HL-60/S4 treated with phorbol 12-myristate 13-acetate at 8.2 ng/mL for 4 days and 3 days (cell line): Measurements from ENCODE around the gene TMEM144.

Source experiments
- in situ Hi-C: fragments of 300-500 bp; cut with MboI; formaldehyde crosslinking; loops from 2 replicates; pipeline ENCODE4 v1.15.0; 2022; ENCODE audit warnings: low sequenced_read_pairs

The TMEM144 gene

DNA sequence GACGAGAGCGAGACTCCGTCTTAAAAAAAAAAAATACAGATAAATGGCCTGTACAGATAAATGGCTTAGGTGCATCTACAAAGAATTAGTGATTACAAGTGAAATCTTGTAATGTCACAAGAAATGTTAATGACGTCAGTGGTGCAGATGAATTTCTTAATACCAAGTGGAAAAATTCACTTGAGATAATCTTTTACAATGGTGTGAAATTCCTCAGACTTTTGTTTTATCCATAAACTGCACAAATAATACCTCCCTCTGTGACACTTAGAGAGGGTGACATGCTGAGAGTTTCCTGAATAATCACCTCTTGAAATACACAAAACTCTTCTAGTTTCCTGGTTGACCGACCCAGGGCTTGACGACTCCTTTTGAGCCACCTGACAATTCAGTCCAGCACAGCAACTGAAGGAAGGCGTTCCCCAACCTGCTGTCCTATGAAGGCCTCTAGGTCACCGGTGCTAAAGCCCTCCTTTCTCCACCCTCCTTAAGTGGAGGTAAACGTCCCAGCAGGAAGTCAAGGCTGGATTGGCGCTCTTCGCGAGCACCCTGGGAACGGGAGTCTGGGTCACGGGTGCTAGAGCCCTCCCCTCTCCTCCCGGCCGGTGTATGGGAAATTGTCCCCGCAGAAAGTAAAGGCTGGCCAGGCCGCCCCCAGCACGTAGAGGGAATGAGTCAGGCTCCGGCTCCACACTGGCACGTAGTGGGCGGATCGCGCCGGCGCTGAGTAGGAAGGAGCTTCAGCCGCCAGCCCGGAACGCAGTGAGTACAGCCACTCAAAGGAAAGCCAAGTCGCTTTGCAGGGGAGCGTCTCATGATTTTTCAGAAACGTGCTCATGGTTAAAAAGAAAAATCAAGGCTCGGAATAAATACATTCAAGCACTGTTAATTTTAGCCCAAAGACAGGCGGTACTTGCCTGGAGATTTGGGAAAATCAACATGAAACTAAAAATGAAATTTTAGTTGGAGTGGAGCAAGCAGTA, at the start of gene TMEM144:
TSS of gene TMEM144 (plus strand) at position 662 of the 983 bp plus-strand sequence. CDS start 2,182 bp downstream, outside the sequence.
- in situ Hi-C loops, result no loop called here

GRCh38 chr4:158161551-158162354, 48.5 kb upstream of the TMEM144 start:
- in situ Hi-C loops, result no loop called here

GRCh38 chr4:158162631-158163030, 47.7 kb upstream of the TMEM144 start:
- in situ Hi-C loops, result no loop called here

DNA sequence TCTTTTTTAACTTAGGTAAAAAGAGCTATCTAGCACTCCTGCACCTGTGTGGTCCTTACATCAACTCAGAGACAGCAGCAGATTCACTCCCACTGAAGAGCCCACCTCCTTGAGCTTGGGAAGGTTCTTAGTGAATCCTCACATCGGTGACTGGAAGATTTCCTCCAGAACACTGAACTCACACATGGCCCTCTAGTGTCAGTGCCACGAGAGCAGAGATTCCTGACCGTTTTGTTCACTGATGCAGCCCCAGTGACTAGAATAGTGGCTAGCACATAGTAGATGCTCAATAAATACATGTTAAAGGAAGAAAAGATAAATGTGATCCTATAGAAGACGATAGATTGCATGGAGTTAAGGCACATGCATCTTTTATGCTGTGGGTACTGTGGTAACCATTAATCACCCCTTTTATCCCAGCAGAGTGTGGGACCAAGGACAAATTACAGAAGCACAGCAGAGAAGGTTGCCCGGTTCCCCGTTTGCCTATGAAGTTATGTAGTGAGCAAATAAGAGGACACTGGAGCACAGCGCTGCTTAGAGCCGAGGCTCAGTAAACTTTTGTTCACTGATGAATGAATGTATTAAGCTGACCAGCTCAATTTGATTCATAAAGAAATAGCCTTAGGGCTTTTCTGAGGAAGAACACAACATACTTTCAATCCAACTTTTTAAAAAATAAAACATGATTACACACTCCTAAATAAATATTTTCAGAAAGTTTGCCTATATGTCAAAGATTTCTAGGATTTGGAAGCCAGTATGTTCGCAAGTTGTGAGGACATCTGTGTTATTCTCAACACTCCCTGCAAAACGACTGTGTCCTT, 46.1 kb upstream of the TMEM144 start:
- in situ Hi-C loops, result no loop called here

DNA sequence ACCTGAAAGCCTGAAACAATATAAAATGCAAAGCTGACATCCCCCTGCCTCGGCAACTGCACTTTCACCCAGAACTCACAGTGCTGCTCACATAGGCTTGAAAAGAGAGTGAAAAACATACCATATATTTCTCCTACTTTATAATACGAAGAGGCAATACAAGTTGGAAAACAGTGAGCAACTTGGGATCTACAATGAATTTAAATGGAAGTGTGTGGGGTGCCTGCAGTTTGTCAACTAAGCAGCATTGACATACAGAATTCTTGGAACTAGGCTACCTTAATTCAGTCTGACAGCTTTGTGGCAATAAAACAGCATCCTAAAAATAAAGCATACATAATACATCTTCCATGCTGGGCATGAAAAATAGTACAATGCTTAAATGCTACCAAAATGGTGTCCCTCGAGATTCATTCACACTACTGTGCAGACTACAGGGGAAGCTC, 45.5 kb upstream of the TMEM144 start:
- in situ Hi-C loops, result no loop called here

DNA sequence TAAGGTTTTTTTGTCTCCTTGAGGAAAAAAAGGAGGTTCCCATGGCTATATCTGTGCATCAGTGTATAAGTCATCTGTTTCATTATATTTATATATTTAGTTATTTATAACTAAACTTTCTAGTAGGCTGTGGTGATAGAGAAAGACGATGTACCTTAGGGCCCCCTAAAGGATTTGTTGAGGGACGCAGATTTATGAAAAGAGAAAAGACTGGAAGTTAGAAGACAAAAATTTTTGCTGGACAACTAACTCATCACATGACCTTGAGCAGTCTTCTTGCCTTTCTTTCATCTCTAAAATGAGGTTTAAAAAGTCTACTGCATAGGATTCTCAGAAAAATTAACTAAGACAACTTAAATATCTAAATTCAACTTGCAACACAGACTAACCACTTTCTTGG, 43.6 kb upstream of the TMEM144 start:
- in situ Hi-C loops, result no loop called here

DNA sequence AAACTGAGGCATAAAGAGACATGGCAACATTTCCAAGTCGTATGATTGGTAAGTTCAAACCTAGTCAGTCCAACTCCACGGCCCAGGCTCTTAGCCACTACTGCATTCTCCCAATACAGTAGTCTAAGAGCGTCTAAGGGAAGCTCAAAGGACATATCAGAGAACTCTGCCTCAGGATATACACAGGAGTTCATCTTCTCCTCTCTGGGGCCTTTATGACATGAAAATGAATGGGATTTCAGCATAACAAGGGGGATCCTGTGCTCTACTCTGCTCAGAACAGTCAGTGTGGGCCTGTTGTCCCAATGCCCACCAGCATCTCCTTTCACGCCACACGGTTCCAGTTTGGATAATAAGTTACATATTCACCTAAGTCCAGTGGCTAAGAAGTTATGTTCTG, 41.7 kb upstream of the TMEM144 start:
- in situ Hi-C loops, result no loop called here

GRCh38 chr4:158169506-158169905, 40.8 kb upstream of the TMEM144 start:
- in situ Hi-C loops, result no loop called here

- in situ Hi-C loops, result no loop called here
These were observed 40.2 kb upstream of the TMEM144 start for GRCh38 chr4:158169931-158170690.

- in situ Hi-C loops, result no loop called here
These were observed 39.4 kb upstream of the TMEM144 start for GRCh38 chr4:158170691-158171561.

DNA sequence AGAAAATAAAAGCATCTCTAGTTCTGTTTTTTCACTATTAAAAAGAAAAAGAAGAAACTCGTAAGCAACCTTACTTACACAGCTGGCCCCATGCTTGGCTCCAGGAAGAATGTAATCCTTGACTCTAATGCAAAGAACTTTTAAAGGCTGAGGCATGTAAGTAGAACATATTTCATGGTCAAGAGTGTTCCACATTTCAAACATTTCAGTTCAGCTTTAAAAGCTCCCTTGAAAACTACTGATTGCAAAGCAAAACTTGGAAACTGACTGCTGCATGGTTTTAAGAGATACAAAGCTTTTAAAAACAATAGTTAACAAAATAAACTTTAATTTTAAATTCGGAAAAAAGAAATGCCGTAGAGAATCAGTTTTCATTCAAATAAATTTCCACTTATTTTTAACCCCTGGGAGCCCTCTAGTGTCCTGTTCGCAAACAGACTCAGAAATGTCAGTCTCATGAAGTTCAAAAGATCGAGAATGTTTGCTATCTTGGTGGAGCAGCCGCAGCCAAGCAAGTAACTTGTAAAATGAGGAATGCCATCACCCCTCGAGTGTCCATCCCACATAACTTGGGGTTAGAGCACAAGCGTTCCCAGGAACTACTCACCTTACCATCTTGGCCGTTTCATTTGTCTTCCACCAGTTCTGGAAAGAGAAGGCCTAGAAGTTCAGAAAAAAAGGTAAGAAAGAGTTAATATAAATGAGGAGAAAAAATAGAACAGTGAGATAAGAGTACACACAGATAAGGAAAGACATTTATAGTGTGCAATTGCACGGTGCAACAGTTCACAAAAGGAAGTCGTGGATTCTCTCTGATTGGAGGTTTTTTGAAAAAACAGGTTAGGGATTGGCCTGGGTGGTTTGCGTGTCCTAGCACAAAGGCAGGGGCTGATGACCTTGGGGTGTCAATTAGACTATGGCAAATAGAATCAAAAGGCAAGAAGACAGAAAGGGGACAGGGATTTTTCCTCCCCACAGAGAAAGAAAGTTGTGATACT, 37.7 kb upstream of the TMEM144 start, which contains the start of gene GASK1B:
TSS of gene GASK1B (minus strand) at position 765 of the 998 bp plus-strand sequence. CDS start 1,650 bp downstream, outside the sequence.
- in situ Hi-C loops, result no loop called here

DNA sequence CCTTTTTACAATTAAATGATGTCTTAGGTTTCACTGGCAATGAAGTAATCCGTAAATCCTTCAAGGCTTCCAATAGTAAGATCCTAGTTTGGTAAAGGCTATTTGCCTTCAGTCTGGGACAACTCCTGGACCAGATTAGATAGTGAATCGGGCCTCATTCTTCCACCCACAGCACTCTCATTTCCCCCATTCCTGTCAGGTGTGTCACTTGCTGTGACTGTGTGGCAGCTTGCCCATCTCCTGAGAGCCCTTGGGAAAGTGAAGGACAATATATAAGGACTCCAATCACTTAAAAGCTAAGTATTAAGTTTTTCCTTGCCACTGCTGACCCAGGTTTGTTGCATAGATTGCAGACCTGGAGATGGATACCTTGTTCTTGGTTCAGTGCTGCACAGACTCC, 34.2 kb upstream of the TMEM144 start:
- in situ Hi-C loops, result no loop called here

GRCh38 chr4:158176776-158177175, 33.5 kb upstream of the TMEM144 start:
- in situ Hi-C loops, result no loop called here

DNA sequence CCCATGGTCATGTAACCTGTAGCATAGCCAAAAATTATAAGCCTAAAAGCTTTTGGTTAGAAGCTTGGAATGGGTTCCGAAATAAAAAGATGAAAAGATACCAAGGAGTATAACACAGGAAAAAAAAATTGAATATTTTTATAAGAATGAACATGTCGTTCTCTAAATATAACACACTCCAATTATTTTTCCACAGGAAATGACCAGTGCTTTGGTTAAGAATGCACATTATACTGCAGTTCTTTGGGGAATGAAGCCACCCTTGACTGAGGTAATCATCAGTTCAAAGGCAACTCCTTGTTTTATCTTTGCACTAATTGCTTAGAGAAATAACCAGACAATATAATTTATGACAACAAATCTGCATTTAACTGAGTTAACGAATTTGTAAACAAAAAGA, 30.8 kb upstream of the TMEM144 start:
- in situ Hi-C loops, result no loop called here

GRCh38 chr4:158181906-158182305, 28.4 kb upstream of the TMEM144 start:
- in situ Hi-C loops, result no loop called here

GRCh38 chr4:158182736-158183135, 27.6 kb upstream of the TMEM144 start:
- in situ Hi-C loops, result no loop called here

- in situ Hi-C loops, result no loop called here
These were observed 23.5 kb upstream of the TMEM144 start for GRCh38 chr4:158186815-158187214.

DNA sequence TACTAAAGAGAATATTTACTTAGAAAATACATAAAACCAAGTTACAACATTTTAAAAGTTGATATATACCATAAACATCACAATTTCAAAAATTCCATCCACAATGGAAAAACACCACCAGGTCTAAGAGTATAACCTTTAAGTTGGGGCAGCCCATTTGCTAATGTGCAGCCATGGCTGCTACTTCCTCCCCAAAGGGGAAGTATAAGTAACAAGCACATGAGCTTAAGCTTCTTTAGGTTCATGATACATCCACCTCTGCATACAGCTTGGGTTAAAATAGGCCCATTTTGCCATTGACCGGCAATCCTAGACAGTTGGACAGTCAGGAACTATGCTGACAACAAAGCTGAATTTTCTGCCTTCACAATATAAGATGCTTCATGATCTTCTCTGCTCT, 20.9 kb upstream of the TMEM144 start:
- in situ Hi-C loops, result no loop called here
